Dedifferentiated amniotic fluid mesenchymal stem cell (primary cell): ENCODE measurements around the gene IQGAP1.
"Not testable (repeated sequence)": the region's sequence is repeated elsewhere in the genome, so short reads cannot be mapped to it uniquely, and the experiment has no call there.

Source experiments
- DNase-seq: peaks from one replicate; pipeline ENCODE4 v3.0.0-alpha.2; 2016; ENCODE audit errors: extremely low spot score

The IQGAP1 gene

GRCh38 chr15:90481023-90481422, 93.0 kb downstream of the IQGAP1 start:
- DNase-seq, result no peak

DNA sequence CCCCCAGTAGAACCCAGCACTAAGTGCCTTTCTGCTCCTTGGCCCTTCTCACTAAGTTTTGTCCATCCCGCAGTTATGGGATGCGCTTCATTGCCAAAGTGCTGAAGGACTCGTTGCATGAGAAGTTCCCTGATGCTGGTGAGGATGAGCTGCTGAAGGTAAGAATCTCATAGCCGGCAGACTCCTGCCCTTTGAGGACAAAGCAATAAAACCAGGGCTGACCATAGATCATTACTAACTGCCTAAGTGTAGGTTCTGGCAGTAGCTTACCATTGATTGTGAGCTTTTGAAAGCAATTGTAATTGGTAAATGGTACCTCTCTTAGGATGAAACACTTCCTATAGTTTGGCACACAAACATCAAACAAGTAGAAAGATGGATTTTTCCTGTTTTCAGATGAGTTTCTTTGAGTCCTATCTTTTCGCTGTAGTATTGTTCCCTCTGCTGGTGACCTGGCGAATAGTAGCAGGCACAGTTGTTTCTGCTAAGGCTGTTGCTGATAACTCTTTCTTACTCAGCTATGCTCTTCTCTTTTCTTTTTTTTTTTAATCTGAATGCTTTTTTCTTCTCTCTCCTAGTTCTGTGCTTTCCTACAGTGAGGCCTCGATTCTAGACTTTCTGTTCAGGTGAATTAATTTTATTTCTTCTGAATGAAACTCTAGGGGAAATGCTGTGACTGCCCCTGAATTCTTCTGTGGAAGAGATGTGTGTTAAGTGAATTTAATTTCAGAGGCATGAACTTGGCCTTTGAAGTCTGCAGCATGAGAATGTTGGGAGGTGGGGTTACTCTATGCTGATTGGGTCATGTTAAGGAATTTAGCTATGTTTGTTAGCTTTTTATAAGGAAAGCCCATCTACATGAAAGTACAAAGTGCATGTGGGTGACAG, 94.3 kb downstream of the IQGAP1 start:
- DNase-seq, result peak; percentile 55

GRCh38 chr15:90483012-90483307, 94.9 kb downstream of the IQGAP1 start:
- DNase-seq, result no peak

DNA sequence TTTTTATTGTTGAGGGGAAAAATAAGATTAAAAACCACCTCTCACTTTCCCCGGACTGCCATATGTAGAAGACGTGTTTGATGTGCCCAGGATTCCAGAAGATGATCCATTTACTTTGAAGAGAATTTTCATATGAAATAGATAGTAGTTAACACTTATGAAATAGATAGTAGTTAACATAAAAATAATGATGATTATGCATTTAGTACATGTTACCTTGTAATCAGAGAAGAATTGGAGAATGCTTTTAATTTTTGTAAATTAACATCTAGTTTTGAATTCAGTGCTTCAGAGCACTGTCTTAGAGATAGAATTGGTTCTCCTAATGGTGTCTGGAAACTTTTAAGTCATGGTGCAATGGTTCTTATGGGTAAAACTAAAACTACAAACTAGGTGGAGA, 95.6 kb downstream of the IQGAP1 start:
- DNase-seq, result no peak

GRCh38 chr15:90487186-90487585, 99.1 kb downstream of the IQGAP1 start:
- DNase-seq, result no peak

DNA sequence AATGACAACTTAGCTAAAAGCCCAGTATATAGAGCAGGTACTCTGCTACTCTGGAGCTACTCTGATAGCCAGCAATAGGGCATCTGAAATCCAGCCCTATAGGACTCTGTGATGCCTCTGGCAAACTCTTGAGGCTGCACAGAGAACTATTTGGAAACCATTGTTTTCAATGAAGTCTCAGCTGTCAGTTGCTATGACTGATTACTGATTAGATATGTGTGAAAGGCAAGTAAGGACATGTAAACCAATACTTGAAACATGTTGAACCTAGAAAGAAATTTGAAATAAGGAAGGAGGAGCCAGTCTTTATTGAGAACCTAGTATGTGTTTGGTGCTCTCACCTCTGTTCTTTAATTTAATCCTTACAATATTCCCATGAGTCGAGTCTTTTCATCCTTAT, 101.5 kb downstream of the IQGAP1 start:
- DNase-seq, result no peak

DNA sequence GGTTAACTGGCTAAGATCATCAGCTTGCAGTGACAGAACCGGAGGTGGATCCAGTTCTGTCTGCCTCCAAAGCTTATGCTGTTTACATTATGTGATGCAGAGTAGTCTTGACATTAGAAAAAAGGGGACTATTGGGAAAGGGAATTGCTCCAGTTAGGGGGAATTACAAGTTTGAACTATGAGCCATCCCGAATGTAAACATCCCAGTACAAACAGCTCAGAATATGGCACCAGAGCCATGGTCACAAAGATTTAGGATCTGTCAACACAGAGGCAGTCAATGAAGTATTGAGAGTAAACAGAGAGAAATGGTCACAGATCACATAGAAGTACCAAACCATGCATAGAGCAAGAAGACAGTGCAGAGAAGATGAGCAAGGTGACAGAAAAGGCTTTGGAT, 101.9 kb downstream of the IQGAP1 start:
- no peak for DNase-seq

GRCh38 chr15:90493647-90494046, 105.6 kb downstream of the IQGAP1 start:
- DNase-seq, result no peak

- no peak for DNase-seq
Observed at GRCh38 chr15:90495067-90495466, 107.0 kb downstream of the IQGAP1 start.

DNA sequence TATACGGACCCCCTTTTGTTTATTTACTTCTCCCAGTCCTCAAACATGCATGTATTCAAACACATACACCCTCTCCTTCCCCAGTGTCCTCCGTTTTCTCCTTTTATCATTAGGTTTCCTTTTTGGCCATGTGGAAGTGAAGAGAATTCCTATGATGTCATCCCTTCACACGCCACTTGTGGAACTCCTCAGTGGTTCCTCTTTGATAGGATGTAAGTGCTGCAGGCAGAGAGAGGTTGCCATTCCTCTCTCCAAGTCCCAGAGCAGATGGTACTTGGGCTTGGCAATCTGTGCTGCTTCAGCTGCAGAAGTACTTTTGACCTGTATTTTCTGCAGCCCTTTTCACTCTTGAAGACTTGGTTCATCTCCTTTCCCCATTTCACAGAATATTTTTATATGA, 108.7 kb downstream of the IQGAP1 start:
- DNase-seq, result no peak

DNA sequence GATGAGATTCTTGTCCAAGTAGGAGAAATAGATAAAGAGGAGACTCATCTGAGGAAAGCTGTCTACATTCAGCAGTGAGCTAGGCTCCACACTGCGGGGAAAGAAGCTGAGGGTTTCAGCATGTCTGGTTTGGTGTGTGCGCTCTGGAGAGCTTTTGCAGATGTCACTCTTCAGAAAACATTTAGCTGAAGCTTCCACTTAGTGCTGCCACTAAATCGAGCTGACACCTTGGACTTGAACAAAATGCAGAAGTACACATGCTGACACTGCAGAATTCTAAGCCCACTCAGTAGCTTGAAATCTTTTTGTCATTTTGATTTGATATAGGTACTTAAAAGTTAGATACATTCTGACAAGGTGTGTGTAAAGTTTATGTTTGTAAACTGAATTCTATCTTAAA, 109.3 kb downstream of the IQGAP1 start:
- DNase-seq, result no peak

GRCh38 chr15:90497912-90498311, 109.9 kb downstream of the IQGAP1 start:
- DNase-seq, result no peak

DNA sequence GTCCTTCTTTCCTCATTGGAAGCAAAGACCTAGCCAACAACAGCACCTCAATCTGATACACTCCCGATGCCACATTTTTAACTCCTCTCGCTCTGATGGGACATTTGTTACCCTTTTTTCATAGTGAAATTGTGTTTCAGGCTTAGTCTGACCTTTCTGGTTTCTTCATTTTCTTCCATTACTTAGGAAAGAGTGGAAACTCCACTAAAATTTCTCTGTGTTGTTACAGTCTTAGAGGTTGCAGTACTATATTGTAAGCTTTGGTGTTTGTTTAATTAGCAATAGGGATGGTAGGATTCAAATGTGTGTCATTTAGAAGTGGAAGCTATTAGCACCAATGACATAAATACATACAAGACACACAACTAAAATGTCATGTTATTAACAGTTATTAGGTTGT, 112.1 kb downstream of the IQGAP1 start:
- no peak for DNase-seq

DNA sequence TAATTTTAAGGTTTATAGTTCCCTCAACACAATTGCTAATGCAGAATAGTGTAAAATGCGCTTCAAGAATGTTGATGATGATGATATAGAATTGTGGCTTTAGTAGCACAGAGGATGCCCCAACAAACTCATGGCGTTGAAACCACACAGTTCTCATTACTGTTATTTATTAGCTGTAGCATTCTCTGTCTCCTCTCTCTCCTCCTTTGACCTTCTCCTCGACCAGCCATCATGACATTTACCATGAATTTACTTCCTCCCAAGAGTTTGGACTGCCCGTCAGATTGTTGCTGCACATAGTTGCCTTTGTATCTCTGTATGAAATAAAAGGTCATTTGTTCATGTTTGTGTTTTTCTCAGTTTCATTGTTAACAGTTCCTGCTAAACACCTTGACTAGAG, 113.9 kb downstream of the IQGAP1 start:
- DNase-seq, result no peak

DNA sequence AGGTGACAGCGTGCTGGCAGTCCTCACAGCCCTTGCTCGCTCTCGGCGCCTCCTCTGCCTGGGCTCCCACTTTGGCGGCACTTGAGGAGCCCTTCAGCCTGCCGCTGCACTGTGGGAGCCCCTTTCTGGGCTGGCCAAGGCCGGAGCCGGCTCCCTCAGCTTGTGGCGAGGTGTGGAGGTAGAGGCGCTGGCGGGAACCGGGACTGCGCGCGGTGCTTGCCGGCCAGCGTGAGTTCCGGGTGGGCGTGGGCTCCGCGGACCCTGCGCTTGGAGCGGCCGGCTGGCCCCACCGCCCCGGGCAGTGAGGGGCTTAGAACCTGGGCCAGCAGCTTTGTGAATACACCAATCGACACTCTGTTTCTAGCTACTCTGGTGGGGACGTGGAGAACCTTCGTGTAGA, 122.7 kb downstream of the IQGAP1 start:
- DNase-seq, result not testable (repeated sequence)

GRCh38 chr15:90511211-90511618, 123.2 kb downstream of the IQGAP1 start:
- DNase-seq, result not testable (repeated sequence)

GRCh38 chr15:90512276-90512675, 124.2 kb downstream of the IQGAP1 start:
- no peak for DNase-seq

DNA sequence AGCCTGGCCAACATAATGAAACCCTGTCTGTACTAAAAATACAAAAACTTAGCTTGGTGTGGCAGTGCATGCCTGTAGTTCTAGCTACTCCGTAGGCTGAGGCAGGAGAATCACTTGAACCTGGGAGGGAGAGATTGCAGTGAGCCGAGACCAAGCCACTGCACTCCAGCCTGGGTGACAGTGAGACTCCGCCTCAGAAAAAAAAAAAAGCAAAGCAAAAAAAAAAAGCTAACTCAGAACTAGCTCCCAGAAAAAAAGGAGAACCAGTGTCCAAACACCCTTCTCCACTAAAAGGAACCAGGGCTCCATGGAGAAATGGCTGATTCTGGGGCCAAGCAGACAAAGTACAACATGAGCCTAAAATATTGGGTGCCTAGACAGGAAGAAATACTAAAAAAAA, 124.9 kb downstream of the IQGAP1 start:
- no peak for DNase-seq

- DNase-seq, result no peak
Observed at GRCh38 chr15:90513448-90513847, 125.4 kb downstream of the IQGAP1 start.

- not testable (repeated sequence) for DNase-seq
Observed at GRCh38 chr15:90513893-90514292, 125.9 kb downstream of the IQGAP1 start.

DNA sequence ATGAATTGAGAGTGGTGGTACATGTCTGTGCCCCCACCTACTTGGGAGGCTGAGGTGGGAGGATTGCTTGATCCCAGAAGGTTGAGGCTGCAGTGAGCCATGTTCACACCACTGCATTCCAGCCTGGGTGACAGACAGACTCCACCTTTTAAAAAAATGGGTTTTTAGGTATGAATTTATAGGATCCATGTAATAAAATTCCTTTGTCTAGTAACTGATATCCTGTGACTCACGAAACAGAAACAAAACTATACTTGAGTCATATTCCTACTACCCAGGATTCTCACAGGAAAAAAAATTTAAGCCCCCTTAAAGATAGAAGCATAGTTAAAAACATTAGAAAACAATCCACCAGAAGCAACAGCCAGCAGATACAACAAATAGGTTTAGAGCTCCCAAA, 131.6 kb downstream of the IQGAP1 start:
- no peak for DNase-seq

DNA sequence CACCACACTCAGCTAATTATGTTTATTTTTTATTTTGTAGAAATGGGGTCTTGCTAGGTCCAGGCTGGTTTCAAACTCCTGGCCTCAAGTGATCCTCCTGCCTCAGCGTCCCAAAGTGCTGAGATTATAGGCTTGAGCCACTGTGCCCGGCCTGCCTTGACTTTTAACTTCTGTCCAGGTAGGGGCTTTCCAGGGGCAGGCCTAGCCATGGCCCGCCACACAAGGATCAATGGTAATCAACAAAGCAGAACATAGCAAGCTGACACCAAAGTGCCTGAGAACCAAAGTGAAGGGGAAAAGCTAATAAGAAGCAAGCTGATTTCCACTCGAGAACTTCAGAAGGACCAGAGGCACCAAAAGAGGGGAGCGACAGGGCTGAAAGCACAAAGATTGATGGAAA, 132.3 kb downstream of the IQGAP1 start:
- DNase-seq, result no peak

DNA sequence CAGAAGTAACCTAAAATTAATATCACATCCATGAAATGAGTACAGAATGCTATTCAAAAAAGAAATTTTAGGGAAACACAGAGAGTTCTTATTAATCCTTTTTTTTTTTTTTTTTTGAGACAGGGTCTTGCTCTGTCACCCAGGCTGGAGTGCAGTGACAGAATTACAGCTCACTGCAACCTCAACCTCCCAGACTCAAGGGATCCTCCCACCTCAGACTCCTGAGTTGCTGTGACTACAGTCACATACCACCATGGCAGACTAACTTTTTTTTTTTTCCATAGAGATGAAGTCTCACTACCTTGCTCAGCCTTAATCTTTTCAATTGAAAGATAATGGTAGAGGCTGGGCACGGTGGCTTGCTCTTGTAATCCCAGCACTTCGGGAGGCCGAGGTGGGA, 135.3 kb downstream of the IQGAP1 start:
- no peak for DNase-seq
